Measurements from ENCODE around the gene DDR2. TPM values are rescaled to one million over a fixed set of nuclear protein-coding genes. Genes with fewer than 3 reads are reported as not detected.

DDR2 gene
- total and polyA plus RNA-seq, 12 donors, result 5.1 to 32.0 (median 20.8) TPM

GRCh38 chr1:162645666-162646065 lies 13.4 kb downstream of the DDR2 start:
- Histone ChIP-seq H3K27ac (no peak overlapping the region), H3K4me1 (peaks cover 0 to 10% (median 0%) of the 10 kb centered on the region in 9 donors), H3K4me3 (no peak overlapping the region), H3K27me3 (no peaks in the 10 kb centered on the region), H3K9me3 (no peaks in the 10 kb centered on the region), H3K36me3 (peaks cover 0 to 9% (median 0%) of the 10 kb centered on the region in 9 donors)
- no peak for TF ChIP-seq CTCF (IDR thresholded peaks at IDR 0.05)
- intact Hi-C loops (cut with DNase I), result no loop called here
- WGBS, 2 donors, result 87 to 92% methylated on average over 4 of the region's 4 CpGs
- no peak for ATAC-seq
- no peak for DNase-seq

GRCh38 chr1:162649583-162649982 lies 17.3 kb downstream of the DDR2 start:
- Histone ChIP-seq H3K27me3 (no peaks in the 10 kb centered on the region), H3K4me3 (no peak overlapping the region), H3K4me1 (peaks cover 0 to 14% (median 1%) of the 10 kb centered on the region in 9 donors), H3K36me3 (no peaks in the 10 kb centered on the region), H3K9me3 (no peaks in the 10 kb centered on the region), H3K27ac (no peak overlapping the region)
- WGBS, 2 donors, result 82 to 86% methylated on average over 3 of the region's 3 CpGs
- no peak for TF ChIP-seq CTCF (IDR thresholded peaks at IDR 0.05)
- intact Hi-C loops (cut with DNase I), result no loop called here
- ATAC-seq, result no peak
- no peak for DNase-seq

- Histone ChIP-seq H3K27me3 (no peaks in the 10 kb centered on the region), H3K4me1 (peaks cover 0 to 18% (median 8%) of the 10 kb centered on the region in 9 donors), H3K36me3 (peaks cover 0 to 12% (median 0%) of the 10 kb centered on the region in 9 donors), H3K4me3 (no peak overlapping the region), H3K9me3 (no peaks in the 10 kb centered on the region), H3K27ac (no peak overlapping the region)
- 65 to 66% methylated on average over 5 of the region's 5 CpGs for whole genome bisulfite sequencing, 2 donors
- ATAC-seq (no peak), DNase-seq (no peak)
- TF ChIP-seq CTCF (IDR thresholded peaks at IDR 0.05), result no peak
- intact Hi-C loops (cut with DNase I), result no loop called here
These were observed 22.8 kb downstream of the DDR2 start for GRCh38 chr1:162654915-162655620.

GRCh38 chr1:162656266-162656665 lies 24.0 kb downstream of the DDR2 start:
- DNase-seq (no peak), ATAC-seq (no peak)
- intact Hi-C loops (cut with DNase I), result no loop called here
- TF ChIP-seq CTCF (IDR thresholded peaks at IDR 0.05), result no peak
- Histone ChIP-seq H3K9me3 (no peaks in the 10 kb centered on the region), H3K27ac (no peak overlapping the region), H3K36me3 (peaks cover 0 to 12% (median 0%) of the 10 kb centered on the region in 9 donors), H3K4me1 (peaks cover 0 to 18% (median 8%) of the 10 kb centered on the region in 9 donors), H3K4me3 (no peak overlapping the region), H3K27me3 (no peaks in the 10 kb centered on the region)
- WGBS, 2 donors, result 40 to 61% methylated on average over 1 of the region's 1 CpG
